ENCODE measurements around the gene EDEM3.

DNA sequence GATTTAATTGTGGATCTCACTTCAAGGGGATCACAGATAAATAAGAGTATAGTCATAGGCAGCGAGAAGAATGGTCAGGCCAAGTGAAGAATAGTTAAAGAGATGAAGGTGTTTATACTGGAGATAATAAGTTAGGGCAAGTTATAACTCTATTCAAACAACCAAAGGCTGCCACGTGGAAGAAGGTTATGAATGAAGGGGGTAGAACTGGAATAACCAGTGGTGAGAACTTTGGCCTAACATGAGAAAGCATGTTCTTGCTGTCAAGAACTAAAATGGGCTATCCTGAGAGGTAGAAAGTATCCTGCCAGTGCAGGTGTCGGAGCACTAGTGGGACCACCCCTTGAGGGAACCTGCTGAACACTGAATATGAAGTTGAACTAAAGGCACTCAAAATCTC lies 49.6 kb upstream of the EDEM3 start:
- TF ChIP-seq POLR2A (IDR thresholded peaks at IDR 0.05), result no peak
- TF ChIP-seq, protein P1, sequence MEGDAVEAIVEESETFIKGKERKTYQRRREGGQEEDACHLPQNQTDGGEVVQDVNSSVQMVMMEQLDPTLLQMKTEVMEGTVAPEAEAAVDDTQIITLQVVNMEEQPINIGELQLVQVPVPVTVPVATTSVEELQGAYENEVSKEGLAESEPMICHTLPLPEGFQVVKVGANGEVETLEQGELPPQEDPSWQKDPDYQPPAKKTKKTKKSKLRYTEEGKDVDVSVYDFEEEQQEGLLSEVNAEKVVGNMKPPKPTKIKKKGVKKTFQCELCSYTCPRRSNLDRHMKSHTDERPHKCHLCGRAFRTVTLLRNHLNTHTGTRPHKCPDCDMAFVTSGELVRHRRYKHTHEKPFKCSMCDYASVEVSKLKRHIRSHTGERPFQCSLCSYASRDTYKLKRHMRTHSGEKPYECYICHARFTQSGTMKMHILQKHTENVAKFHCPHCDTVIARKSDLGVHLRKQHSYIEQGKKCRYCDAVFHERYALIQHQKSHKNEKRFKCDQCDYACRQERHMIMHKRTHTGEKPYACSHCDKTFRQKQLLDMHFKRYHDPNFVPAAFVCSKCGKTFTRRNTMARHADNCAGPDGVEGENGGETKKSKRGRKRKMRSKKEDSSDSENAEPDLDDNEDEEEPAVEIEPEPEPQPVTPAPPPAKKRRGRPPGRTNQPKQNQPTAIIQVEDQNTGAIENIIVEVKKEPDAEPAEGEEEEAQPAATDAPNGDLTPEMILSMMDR (IDR thresholded peaks at IDR 0.05), result no peak
